C4-2B (cell line): ENCODE data around the gene LDLRAD2.

Experiments used
- CTCF ChIP-seq: fragments of 450-650 bp; conservative IDR thresholded peaks from 2 replicates; pipeline ENCODE4 v1.5.1; 2017; ENCODE audit warnings: mild to moderate bottlenecking
- ZFX ChIP-seq: fragments of 450-650 bp; IDR thresholded peaks from 2 replicates; pipeline ENCODE4 v1.6.1; 2017

DNA sequence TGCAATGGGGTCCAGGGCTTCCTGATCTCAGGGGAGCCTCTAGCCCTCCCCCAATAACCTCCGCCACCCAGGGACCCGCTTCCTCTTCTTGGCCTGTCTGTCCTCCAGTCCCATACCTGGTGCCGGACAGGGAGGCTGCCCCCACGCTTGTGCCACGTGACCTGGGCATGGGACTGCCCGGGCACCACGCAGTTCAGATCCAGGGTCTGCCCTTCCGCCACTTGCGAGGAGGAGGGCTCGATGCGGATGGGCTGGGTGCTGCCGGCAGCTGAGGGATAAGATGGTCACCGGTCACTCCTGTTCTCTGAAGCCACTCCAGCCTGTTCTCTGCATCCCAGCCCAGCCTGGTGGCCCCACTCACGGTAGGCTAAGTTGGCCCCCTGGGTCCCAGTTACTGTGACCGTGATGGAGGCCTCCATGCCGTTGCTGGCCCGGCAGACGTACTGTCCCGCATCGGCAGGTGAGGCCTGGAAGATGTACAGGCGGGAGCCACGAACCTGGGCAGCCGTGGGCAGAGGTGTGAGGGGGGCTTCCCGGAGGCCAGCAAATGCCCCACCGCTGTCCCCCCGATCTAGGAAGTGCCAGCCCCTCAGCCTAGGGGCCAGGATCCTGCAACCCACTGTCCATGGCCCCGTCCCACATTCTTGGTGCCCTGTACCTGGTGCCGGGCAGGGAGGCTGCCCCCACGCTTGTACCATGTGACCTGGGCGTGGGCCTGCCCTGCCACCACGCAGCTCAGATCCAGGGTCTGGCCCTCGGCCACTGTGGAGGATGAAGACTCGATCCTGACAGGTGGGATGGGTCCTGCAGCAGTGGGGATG is 39.6 kb downstream of the LDLRAD2 start:
- TF ChIP-seq CTCF (no peak), ZFX (no peak)
